Measurements from ENCODE around the gene GFOD2. TPM values are rescaled to one million over a fixed set of nuclear protein-coding genes. Genes with fewer than 3 reads are reported as not detected.

Gene GFOD2
- total and polyA plus RNA-seq, 2 of the 13 experiments (the other 11 are each of a cell fraction or from before 2014, with no cell fraction given): 11.1 to 17.2 TPM

GRCh38 chr16:67652578-67653127, 66.5 kb downstream of the GFOD2 start (continued):
- TF ChIP-seq HIC2 (CRISPR knock-in tag; IDR thresholded peaks at IDR 0.05; ENCODE audit: low read depth): no peak
- no peak for TF ChIP-seq NCOR1 (IDR thresholded peaks at IDR 0.05; ENCODE audit: borderline replicate concordance, low read length)
- TF ChIP-seq PPARG (CRISPR knock-in tag; conservative IDR thresholded peaks at IDR 0.05): no peak
- TF ChIP-seq, protein P1, sequence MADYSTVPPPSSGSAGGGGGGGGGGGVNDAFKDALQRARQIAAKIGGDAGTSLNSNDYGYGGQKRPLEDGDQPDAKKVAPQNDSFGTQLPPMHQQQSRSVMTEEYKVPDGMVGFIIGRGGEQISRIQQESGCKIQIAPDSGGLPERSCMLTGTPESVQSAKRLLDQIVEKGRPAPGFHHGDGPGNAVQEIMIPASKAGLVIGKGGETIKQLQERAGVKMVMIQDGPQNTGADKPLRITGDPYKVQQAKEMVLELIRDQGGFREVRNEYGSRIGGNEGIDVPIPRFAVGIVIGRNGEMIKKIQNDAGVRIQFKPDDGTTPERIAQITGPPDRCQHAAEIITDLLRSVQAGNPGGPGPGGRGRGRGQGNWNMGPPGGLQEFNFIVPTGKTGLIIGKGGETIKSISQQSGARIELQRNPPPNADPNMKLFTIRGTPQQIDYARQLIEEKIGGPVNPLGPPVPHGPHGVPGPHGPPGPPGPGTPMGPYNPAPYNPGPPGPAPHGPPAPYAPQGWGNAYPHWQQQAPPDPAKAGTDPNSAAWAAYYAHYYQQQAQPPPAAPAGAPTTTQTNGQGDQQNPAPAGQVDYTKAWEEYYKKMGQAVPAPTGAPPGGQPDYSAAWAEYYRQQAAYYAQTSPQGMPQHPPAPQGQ (CRISPR knock-in tag; IDR thresholded peaks at IDR 0.05; ENCODE audit: borderline replicate concordance): no peak
- no peak for TF ChIP-seq CCAR2 (optimal IDR thresholded peaks at IDR 0.05; ENCODE audit: low read depth, low read length)
- no peak for TF ChIP-seq SMARCE1 (IDR thresholded peaks at IDR 0.05; ENCODE audit: borderline replicate concordance)
- TF ChIP-seq, protein P2, sequence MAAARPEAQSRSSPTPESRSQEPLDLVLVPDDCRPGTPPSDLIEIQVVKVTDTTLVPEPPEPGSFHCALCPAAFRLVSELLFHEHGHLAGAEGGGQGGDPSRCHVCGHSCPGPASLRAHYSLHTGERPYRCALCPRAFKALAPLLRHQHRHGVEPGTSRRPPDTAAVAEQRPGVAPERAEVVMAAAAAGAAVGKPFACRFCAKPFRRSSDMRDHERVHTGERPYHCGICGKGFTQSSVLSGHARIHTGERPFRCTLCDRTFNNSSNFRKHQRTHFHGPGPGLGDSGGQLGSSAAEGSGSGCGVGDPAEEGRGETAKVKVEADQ (CRISPR knock-in tag; IDR thresholded peaks at IDR 0.05; ENCODE audit: borderline replicate concordance): no peak
- TF ChIP-seq KLF6 (CRISPR knock-in tag; IDR thresholded peaks at IDR 0.05): peak; percentile 73; the same call in 1 of the 2 replicates
- no peak for TF ChIP-seq CHD4 (IDR thresholded peaks at IDR 0.05; ENCODE audit: borderline replicate concordance, low read length)
- TF ChIP-seq, protein P3, sequence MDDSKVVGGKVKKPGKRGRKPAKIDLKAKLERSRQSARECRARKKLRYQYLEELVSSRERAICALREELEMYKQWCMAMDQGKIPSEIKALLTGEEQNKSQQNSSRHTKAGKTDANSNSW (CRISPR knock-in tag; IDR thresholded peaks at IDR 0.05; ENCODE audit: borderline replicate concordance): no peak
- TF ChIP-seq CC2D1A (CRISPR knock-in tag; IDR thresholded peaks at IDR 0.05): no peak
- no peak for TF ChIP-seq KLF9 (CRISPR knock-in tag; IDR thresholded peaks at IDR 0.05; ENCODE audit: low read depth)
- no peak for TF ChIP-seq TBX3 (IDR thresholded peaks at IDR 0.05; ENCODE audit: borderline replicate concordance)
- TF ChIP-seq, protein P4, sequence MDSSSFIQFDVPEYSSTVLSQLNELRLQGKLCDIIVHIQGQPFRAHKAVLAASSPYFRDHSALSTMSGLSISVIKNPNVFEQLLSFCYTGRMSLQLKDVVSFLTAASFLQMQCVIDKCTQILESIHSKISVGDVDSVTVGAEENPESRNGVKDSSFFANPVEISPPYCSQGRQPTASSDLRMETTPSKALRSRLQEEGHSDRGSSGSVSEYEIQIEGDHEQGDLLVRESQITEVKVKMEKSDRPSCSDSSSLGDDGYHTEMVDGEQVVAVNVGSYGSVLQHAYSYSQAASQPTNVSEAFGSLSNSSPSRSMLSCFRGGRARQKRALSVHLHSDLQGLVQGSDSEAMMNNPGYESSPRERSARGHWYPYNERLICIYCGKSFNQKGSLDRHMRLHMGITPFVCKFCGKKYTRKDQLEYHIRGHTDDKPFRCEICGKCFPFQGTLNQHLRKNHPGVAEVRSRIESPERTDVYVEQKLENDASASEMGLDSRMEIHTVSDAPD (CRISPR knock-in tag; IDR thresholded peaks at IDR 0.05): no peak
- no peak for TF ChIP-seq HNF1A (IDR thresholded peaks at IDR 0.05; ENCODE audit: low read depth)
- no peak for TF ChIP-seq HNF1A (CRISPR knock-in tag; IDR thresholded peaks at IDR 0.05; ENCODE audit: borderline replicate concordance)
- TF ChIP-seq ZMYM4 (CRISPR knock-in tag; IDR thresholded peaks at IDR 0.05): no peak
